ENCODE measurements around the gene NPAS2. TPM values are rescaled to one million over a fixed set of nuclear protein-coding genes. Genes with fewer than 3 reads are reported as not detected.

The NPAS2 gene
- total RNA-seq, 2 donors from 2014 or later: 24.2 to 45.8 TPM

DNA sequence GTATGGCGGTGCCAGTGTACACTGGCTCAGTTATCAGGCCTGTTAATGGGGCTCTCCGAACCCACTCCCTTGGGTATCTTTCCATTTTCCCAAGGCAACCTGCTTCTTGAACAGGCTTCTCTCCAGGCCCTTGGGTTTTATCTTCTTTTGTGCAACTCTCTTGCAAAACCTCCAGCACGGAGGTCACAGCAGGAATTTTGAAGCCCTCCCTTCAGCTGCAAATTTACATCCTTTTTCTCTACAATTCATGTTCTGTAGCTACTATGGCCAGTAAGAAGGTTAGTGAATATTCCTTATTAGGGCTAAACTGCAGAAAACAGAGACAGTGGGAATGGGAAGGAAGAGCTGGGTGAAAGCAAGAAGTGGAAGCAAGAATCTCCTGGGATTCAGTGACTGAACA is 10.4 kb upstream of the NPAS2 start:
- H3K4me3 ChIP-seq: no peak overlapping the region
- WGBS: 91% methylated on average over 3 of the region's 3 CpGs
- intact Hi-C loops (cut with DNase I): no loop called here

DNA sequence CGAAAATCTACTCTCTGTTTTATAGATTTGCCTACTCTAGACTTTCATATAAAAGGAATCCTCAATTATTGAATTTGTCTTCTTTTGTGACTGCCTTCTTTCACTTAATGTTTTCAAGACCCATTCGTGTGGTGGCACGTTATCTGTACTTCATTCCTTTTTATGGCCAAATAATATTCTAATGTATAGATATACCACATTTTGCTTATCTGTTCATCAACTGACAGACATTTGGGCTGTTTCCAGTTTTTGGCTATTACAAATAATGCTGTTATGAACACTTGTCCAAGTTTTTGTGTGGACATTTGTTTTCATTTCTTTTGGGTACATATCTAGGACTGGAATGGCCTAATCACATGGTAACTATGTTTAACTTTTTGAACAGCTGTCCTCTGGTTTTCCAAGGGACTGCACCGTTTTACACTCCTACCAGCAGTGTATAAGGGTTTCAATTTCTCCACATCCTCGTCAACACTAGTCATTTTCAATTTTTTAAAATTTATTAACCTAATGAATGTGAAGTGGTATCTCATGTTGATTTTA is 9.3 kb upstream of the NPAS2 start:
- Histone ChIP-seq H3K4me3 (no peak overlapping the region), H3K27ac (no peak overlapping the region), H3K27me3 (replicated peaks; ENCODE audit: insufficient read depth) (no peaks in the 10 kb centered on the region), H3K4me1 (replicated peaks) (no peaks in the 10 kb centered on the region), H3K36me3 (no peaks in the 10 kb centered on the region), H3K9me3 (no peaks in the 10 kb centered on the region)
- no peak for DNase-seq (ENCODE audit: low spot score)
- intact Hi-C loops (cut with DNase I): no loop called here
- TF ChIP-seq POLR2AphosphoS5 (IDR thresholded peaks at IDR 0.05) (no peak), POLR2A (IDR thresholded peaks at IDR 0.05) (no peak)
- TF ChIP-seq, protein P1, sequence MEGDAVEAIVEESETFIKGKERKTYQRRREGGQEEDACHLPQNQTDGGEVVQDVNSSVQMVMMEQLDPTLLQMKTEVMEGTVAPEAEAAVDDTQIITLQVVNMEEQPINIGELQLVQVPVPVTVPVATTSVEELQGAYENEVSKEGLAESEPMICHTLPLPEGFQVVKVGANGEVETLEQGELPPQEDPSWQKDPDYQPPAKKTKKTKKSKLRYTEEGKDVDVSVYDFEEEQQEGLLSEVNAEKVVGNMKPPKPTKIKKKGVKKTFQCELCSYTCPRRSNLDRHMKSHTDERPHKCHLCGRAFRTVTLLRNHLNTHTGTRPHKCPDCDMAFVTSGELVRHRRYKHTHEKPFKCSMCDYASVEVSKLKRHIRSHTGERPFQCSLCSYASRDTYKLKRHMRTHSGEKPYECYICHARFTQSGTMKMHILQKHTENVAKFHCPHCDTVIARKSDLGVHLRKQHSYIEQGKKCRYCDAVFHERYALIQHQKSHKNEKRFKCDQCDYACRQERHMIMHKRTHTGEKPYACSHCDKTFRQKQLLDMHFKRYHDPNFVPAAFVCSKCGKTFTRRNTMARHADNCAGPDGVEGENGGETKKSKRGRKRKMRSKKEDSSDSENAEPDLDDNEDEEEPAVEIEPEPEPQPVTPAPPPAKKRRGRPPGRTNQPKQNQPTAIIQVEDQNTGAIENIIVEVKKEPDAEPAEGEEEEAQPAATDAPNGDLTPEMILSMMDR (IDR thresholded peaks at IDR 0.05): no peak
- WGBS: 83% methylated on average over 5 of the region's 5 CpGs

More for the DNA sequence above, 10.4 kb upstream of the NPAS2 start:
- DNase-seq (ENCODE audit: low spot score): no peak
- no peak for TF ChIP-seq POLR2AphosphoS5 (IDR thresholded peaks at IDR 0.05)
- TF ChIP-seq POLR2A (IDR thresholded peaks at IDR 0.05): no peak
- TF ChIP-seq, protein P1 (IDR thresholded peaks at IDR 0.05): no peak
- Histone ChIP-seq H3K27me3 (replicated peaks; ENCODE audit: insufficient read depth) (no peaks in the 10 kb centered on the region), H3K9me3 (no peaks in the 10 kb centered on the region), H3K27ac (no peak overlapping the region), H3K4me1 (replicated peaks) (no peaks in the 10 kb centered on the region), H3K36me3 (no peaks in the 10 kb centered on the region)

DNA sequence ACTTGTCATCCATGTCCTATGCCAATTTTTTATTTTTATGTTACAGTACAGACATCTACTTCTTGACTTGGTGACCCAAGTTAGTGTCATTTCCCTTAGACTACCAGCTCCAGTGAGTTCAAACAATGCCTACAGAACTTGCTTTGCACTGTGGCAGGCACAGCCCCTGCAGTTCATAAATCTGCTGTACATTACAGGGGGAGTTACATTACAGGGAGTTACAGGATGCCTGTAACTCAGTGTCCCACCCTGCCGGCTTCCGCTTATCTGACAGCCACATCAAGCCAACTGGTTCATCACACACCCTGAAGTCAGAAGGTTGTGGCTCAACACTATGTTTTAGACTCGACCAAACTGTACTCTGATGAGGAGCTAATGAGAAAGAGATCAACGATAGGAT is 7.8 kb upstream of the NPAS2 start:
- intact Hi-C loops (cut with DNase I): no loop called here
- no peaks in the 10 kb centered on the region for H3K36me3 ChIP-seq
- no peaks in the 10 kb centered on the region for H3K4me1 ChIP-seq (replicated peaks)
- no peak for DNase-seq (ENCODE audit: low spot score)
- 65% methylated on average over 4 of the region's 4 CpGs for WGBS
- H3K4me3 ChIP-seq: no peak overlapping the region
- H3K27me3 ChIP-seq (replicated peaks; ENCODE audit: insufficient read depth): no peaks in the 10 kb centered on the region
- H3K27ac ChIP-seq: no peak overlapping the region
- TF ChIP-seq, protein P1 (IDR thresholded peaks at IDR 0.05): no peak
- no peak for TF ChIP-seq POLR2AphosphoS5 (IDR thresholded peaks at IDR 0.05)
- no peak for TF ChIP-seq POLR2A (IDR thresholded peaks at IDR 0.05)
- no peaks in the 10 kb centered on the region for H3K9me3 ChIP-seq

DNA sequence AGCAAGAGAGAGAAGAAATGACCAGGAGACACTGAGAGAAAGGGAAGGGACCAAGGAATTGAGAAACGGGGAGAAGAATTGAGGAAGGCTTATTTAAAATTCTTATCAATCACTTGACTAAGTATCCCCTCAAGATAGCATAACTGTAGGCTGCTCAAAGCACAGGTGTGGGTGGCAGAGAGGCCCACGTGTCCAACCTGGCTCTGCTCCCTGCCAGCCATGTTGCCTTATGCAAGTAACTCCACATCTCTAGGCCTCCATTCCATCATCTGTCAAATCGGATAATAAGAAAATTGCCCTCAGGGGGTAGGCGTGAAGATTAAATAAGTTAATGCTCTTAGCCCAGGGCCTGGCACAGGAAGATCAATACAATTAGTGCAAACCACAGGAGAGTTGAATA is 7.4 kb upstream of the NPAS2 start:
- H3K36me3 ChIP-seq: no peaks in the 10 kb centered on the region
- DNase-seq (ENCODE audit: low spot score): no peak
- H3K27me3 ChIP-seq (replicated peaks; ENCODE audit: insufficient read depth): no peaks in the 10 kb centered on the region
- 75% methylated on average over 4 of the region's 4 CpGs for WGBS
- H3K27ac ChIP-seq: no peak overlapping the region
- TF ChIP-seq POLR2A (IDR thresholded peaks at IDR 0.05) (no peak), POLR2AphosphoS5 (IDR thresholded peaks at IDR 0.05) (no peak)
- TF ChIP-seq, protein P1 (IDR thresholded peaks at IDR 0.05): no peak
- H3K4me3 ChIP-seq: no peak overlapping the region
- H3K9me3 ChIP-seq: no peaks in the 10 kb centered on the region
- H3K4me1 ChIP-seq (replicated peaks): no peaks in the 10 kb centered on the region
- intact Hi-C loops (cut with DNase I): no loop called here

DNA sequence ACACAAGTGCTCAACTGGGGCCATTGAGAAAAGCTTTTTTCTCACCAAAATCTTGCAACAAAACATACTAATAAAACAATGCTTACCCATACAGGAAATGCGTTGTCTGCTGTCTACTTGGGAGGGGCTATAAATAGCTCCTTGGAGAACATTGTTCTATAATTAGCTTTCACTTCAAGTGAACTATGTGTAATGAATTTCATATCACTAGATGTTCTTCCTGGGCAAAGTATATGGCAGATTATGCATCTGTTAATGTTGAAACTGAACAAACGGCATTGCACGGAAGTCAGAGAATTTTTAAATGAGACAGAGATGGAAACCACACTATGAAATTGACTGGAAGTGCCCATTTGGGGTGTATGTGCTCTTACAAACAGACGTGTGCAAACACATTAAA is 6.4 kb upstream of the NPAS2 start:
- TF ChIP-seq, protein P1 (IDR thresholded peaks at IDR 0.05): no peak
- peak; percentile 9 for TF ChIP-seq POLR2AphosphoS5 (IDR thresholded peaks at IDR 0.05)
- TF ChIP-seq POLR2A (IDR thresholded peaks at IDR 0.05): no peak
- DNase-seq (ENCODE audit: low spot score): no peak
- no peak overlapping the region for H3K27ac ChIP-seq
- intact Hi-C loops (cut with DNase I): no loop called here
- no peaks in the 10 kb centered on the region for H3K36me3 ChIP-seq
- no peaks in the 10 kb centered on the region for H3K4me1 ChIP-seq (replicated peaks)
- H3K9me3 ChIP-seq: no peaks in the 10 kb centered on the region
- no peaks in the 10 kb centered on the region for H3K27me3 ChIP-seq (replicated peaks; ENCODE audit: insufficient read depth)
- H3K4me3 ChIP-seq: no peak overlapping the region
- WGBS: 50% methylated on average over 4 of the region's 4 CpGs
